Epidermal melanocyte (primary cell): ENCODE measurements around the gene FAM177B.

Experiments
- DNase-seq: peaks from one replicate; pipeline ENCODE4 v3.0.0; 2011; ENCODE audit warnings: low spot score; ENCODE audit not compliant: insufficient read length

Gene FAM177B

GRCh38 chr1:222785529-222785928 lies 48.5 kb downstream of the FAM177B start:
- no peak for DNase-seq

- no peak for DNase-seq
These were observed 49.1 kb downstream of the FAM177B start for GRCh38 chr1:222786121-222786520.

- DNase-seq: no peak
These were observed 50.7 kb downstream of the FAM177B start for GRCh38 chr1:222787729-222788128.

GRCh38 chr1:222788402-222789156 lies 51.6 kb downstream of the FAM177B start:
- DNase-seq: no peak

- DNase-seq: no peak
These were observed 53.1 kb downstream of the FAM177B start for GRCh38 chr1:222790115-222790514.

- no peak for DNase-seq
These were observed 53.5 kb downstream of the FAM177B start for GRCh38 chr1:222790520-222790919.

- no peak for DNase-seq
These were observed 54.2 kb downstream of the FAM177B start for GRCh38 chr1:222791006-222791710.

GRCh38 chr1:222792744-222793143 lies 55.7 kb downstream of the FAM177B start:
- DNase-seq: no peak

- no peak for DNase-seq
These were observed 57.9 kb downstream of the FAM177B start for GRCh38 chr1:222794656-222795474.

- no peak for DNase-seq
These were observed 61.1 kb downstream of the FAM177B start for GRCh38 chr1:222798116-222798515.

GRCh38 chr1:222798975-222799374 lies 62.0 kb downstream of the FAM177B start:
- no peak for DNase-seq
